GM18867 (cell line): Measurements from ENCODE around the gene HEXIM1.

Experiments
- ATAC-seq: cut with Tn5 transposase; IDR thresholded peaks from one replicate; pipeline ENCODE4 v1.9.1; 2021; ENCODE audit warnings: mild to moderate bottlenecking, moderate library complexity; ENCODE audit not compliant: unreplicated experiment

Gene HEXIM1

GRCh38 chr17:45145035-45145389 is 3.3 kb upstream of the HEXIM1 start:
- ATAC-seq = no peak

- ATAC-seq = no peak
Measured at GRCh38 chr17:45146166-45146565, 2.1 kb upstream of the HEXIM1 start.

- ATAC-seq = no peak
Measured at GRCh38 chr17:45146592-45146889, 1.7 kb upstream of the HEXIM1 start.

DNA sequence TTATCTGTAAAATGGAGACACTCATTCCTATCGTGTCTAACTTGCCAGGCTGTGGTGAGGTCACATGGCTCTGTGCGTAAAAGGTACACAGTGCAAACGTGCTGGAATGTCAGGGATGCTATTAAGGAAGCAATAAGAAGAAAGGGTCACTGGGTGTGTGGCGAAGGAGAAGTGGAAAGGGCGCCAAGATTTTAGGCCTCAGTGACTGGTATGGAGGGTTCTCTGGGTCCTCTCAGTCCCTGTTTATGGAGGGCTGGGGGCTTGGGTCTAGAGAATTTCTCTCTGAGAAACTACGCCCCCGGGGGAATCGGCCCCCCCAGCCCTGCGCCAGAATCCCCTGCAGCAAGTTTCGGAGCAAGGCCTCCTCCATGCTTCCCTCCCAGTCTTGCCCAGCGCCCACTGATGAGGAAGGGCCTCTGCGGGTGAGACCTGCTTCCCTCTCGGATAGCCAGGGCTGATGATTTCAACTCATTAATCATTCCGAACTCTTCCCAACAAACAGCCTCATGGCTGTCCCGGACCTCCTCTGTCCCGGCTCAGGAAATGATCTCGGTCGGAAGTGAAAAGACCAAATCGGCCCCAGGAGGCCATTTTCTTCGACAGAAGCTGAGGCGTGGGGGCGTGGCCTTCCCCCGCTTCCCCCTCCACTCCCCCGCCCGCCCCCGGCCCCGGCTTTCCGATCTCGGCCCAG is 1.2 kb upstream of the HEXIM1 start:
- ATAC-seq = no peak

DNA sequence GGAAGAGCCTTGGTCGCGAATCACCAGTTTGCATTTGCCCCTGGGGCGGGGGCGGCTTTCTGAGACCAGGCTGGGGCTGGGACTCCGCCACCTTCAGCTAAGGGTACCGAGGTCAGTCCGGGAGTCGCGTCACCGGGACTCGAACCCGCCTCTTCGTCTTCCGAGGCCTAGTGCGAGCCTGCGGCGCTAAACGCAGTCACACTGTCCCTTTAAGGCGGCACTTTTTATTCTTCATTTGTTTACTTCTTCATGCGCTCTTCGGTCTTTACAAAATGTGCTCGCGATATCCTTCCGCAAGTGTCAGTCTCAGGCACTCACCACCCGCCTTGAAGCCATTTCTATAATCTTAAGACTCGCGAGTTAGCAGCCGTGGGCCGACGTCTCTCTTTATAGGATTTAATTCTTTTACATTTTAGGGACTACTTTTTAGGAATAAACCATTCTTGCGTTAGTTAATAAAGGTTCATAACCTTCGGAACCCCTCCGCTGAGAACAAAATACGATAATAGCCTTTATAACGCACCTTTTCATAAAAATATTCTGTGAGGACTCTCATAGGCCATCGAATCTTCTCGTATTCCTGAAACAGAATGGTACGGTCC is 593 bp upstream of the HEXIM1 start:
- ATAC-seq = no peak

- no peak for ATAC-seq
Measured at GRCh38 chr17:45149037-45149668, 878 bp downstream of the HEXIM1 start.

- no peak for ATAC-seq
Measured at GRCh38 chr17:45149669-45150664, 1.7 kb downstream of the HEXIM1 start.

GRCh38 chr17:45150911-45151809 is 2.9 kb downstream of the HEXIM1 start:
- ATAC-seq = no peak

DNA sequence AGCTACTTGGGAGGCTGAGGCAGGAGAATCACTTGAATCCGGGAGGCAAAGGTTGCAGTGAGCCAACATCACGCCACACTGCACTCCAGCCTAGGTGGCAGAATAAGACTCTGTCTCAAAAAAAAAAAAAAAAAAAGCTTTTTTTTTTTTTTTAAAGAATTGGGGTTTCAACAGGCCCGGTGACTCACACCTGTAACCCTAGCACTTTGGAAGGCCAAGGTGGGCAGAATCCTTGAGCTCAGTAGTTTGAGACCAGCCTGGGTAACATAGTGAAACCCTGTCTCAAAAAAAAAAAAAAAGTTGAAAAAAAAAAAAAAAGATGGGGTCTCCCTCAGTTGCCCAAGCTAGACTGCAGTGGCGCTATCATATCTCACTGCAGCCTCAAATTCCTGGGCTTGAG is 6.8 kb downstream of the HEXIM1 start:
- no peak for ATAC-seq

- ATAC-seq = no peak
Measured at GRCh38 chr17:45155483-45155882, 7.2 kb downstream of the HEXIM1 start.

DNA sequence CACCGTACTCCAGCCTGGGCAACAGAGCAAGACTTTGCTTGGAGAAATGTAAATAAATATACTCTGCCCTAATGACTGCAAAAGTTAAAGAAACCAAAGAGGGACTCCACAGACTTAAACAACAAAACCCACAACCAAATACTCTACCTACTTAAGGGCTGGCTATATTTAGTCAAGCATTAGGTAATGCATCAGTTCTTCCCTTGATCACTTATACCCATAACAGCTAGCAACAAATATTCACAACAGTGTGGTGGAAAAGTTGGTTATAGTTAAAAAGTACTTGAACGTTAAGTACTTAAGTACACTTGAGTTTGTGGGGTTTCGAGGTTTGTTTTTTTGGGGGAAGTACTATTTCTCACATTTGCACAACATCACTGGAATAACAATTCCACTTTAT is 8.0 kb downstream of the HEXIM1 start:
- ATAC-seq = no peak

DNA sequence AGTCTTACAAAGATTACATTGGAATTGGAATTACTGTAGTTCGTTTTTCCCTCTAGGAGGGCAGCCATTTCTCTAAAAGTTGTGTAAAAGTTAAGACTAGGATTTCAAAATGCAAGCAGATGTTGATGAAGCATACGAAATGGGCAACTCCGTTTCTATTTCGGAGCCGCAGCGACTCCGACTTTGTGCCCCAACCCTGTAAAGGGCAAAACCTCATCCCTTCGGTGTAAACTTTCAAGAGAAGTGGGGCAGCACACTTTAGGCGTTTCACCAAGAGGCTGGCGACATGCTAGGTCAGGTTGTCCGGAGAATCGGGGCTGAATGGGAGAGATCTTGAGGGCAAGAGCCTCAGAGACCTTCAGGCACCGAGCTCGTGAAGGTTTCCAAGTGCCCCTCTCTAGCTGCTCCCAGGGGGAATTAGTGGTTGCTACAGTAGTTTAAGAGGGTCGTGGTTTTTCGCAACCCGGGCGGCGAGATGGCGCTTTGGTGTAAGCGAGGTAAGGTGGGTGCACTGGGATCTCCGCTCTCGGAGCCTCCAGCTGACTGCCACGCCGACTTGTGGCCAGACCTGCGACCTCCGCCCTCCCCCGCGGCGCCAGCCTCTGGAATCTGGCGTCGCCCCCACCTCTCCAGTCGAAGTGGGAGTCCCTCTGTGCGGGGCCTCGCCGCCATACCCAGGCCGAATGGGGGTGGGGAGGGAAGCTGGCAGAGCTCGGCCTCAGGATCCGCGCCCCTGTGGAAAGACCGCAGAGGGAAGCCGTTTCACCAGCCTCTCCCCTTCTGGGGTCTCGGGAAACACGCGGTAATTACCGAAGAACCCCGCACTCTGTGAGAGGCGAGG is 12.4 kb downstream of the HEXIM1 start:
- ATAC-seq = peak; percentile 10

DNA sequence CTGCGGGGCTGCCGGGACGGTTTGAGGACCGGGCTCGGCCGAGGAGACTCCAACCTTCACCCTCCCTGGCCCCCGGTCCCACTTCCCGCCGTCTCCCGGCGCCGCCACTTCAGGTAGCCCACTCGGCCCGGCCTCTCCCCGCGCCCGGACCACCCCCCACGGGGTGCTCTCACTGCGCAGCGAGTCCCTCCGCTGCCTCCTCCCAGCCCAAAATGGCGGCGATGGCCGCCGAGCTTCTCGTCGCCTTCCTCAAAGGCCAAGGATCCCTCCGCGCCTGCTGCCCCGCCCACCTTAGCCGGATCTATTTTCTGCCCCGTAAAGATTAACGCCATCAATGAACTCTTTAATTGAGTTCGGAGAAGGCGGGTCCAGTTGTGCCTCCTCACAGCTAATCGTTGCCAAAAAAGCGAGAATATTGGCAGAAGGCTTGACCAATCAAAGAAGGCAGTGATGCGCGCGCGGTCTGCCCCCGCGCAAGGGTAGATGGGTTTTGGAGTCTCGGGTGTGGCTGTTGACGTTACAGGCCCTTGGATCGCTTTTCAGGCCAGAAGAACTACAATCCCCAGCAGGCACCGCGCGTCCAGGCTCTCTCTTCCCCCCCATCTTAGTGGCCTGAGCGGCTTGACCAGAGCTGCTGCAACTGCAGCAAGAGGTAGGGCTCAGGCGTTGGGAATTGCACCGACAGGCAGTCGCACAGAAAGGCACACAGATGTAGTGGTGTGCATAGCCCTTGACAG is 13.2 kb downstream of the HEXIM1 start, which contains the start of gene HEXIM2:
TSS of gene HEXIM2 (plus strand) at position 588 of the 737 bp plus-strand sequence. CDS start 919 bp downstream, outside the sequence.
- peak; percentile 88 for ATAC-seq

- no peak for ATAC-seq
Measured at GRCh38 chr17:45162025-45162687, 13.9 kb downstream of the HEXIM1 start.

GRCh38 chr17:45164734-45165269 is 16.5 kb downstream of the HEXIM1 start:
- no peak for ATAC-seq

- no peak for ATAC-seq
Measured at GRCh38 chr17:45168991-45169752, 20.9 kb downstream of the HEXIM1 start.

- ATAC-seq = no peak
Measured at GRCh38 chr17:45170280-45170930, 22.1 kb downstream of the HEXIM1 start.
